AG04449 (cell line): Measurements from ENCODE around the gene NR1D2.

ENCODE experiments used
- CTCF ChIA-PET: fragments of 350-600 bp; formaldehyde crosslinking; extraction: SDS; loops from one replicate; lab custom pipeline; 2021; ENCODE audit warnings: antibody characterized with exemption; lab: Yijun Ruan, JAX
- POLR2A ChIA-PET: fragments of 400-600, 350-600 bp; formaldehyde crosslinking; extraction: SDS; loops from one replicate; lab custom pipeline; 2020; ENCODE audit warnings: antibody characterized with exemption, inconsistent platforms; lab: Yijun Ruan, JAX
- DNase-seq: peaks from one replicate; pipeline ENCODE4 v3.0.0-alpha.2; 2010; ENCODE audit warnings: low read depth, low spot score
- H3K4me3 ChIP-seq: 2 replicates; pipeline ENCODE4 v1.5.1; 2011; ENCODE audit warnings: low read depth, mild to moderate bottlenecking, control low read depth, low read length
- TF ChIP-seq, protein P1 (sequence below): IDR thresholded peaks from one replicate; pipeline ENCODE4 v1.5.1; 2011; ENCODE audit warnings: mild to moderate bottlenecking, moderate library complexity, low read length, control low read depth, inconsistent platforms; ENCODE audit not compliant: insufficient read depth; ENCODE audit errors: missing control alignments

NR1D2 gene

DNA sequence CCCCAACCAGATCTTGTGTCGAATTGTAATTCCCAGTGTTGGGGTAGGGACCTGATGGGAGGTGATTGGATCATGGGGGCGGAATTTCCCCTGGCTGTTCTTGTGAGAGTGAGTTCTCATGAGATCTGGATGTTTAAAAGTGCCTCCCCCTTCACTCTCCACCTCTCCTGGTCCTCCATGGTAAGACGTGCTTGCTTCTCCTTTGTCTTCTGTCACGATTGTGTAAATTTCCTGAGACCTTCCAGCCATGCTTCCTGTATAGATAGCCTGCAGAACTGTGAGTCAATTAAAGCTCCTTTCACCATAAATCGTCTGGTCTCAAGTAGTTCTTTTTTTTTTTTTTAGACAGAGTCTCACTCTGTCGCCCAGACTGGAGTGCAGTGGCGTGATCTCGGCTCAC is 42.3 kb downstream of the NR1D2 start:
- ChIA-PET CTCF (interaction anchor here (0.6 to 0.8 kb wide), 2 partner anchors 199 to 701 kb away, joined by 3 read pairs; no protein-coding TSS in a partner anchor), POLR2A (no interaction called here)
- no peak for DNase-seq
- TF ChIP-seq, protein P1, sequence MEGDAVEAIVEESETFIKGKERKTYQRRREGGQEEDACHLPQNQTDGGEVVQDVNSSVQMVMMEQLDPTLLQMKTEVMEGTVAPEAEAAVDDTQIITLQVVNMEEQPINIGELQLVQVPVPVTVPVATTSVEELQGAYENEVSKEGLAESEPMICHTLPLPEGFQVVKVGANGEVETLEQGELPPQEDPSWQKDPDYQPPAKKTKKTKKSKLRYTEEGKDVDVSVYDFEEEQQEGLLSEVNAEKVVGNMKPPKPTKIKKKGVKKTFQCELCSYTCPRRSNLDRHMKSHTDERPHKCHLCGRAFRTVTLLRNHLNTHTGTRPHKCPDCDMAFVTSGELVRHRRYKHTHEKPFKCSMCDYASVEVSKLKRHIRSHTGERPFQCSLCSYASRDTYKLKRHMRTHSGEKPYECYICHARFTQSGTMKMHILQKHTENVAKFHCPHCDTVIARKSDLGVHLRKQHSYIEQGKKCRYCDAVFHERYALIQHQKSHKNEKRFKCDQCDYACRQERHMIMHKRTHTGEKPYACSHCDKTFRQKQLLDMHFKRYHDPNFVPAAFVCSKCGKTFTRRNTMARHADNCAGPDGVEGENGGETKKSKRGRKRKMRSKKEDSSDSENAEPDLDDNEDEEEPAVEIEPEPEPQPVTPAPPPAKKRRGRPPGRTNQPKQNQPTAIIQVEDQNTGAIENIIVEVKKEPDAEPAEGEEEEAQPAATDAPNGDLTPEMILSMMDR: no peak
- H3K4me3 ChIP-seq: no peak overlapping the region

DNA sequence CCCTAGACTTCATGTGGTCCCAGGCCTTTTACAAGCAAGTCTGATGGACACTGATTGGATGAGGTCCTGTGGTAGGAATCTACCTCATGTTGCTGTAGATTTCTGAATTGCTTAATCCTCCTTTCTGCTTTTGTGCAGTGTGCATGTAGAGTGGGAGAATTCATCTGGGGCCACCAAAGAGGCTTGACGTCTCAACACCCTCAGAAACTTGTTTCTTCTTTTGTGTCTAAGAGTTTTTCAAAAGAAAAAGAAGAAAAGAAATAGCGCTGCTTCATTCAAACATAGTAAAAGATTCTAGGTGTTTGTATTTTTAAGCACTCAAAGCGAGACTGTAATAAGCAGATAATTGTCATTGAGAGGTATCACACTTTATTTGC is 46.2 kb downstream of the NR1D2 start:
- DNase-seq: no peak
- TF ChIP-seq, protein P1: no peak
- CTCF ChIA-PET: interaction anchor here (0.6 to 1.6 kb wide), 3 partner anchors 9 to 103 kb away, joined by 3 to 5 read pairs (median 4); no protein-coding TSS in a partner anchor
- no peak overlapping the region for H3K4me3 ChIP-seq
- POLR2A ChIA-PET: no interaction called here

DNA sequence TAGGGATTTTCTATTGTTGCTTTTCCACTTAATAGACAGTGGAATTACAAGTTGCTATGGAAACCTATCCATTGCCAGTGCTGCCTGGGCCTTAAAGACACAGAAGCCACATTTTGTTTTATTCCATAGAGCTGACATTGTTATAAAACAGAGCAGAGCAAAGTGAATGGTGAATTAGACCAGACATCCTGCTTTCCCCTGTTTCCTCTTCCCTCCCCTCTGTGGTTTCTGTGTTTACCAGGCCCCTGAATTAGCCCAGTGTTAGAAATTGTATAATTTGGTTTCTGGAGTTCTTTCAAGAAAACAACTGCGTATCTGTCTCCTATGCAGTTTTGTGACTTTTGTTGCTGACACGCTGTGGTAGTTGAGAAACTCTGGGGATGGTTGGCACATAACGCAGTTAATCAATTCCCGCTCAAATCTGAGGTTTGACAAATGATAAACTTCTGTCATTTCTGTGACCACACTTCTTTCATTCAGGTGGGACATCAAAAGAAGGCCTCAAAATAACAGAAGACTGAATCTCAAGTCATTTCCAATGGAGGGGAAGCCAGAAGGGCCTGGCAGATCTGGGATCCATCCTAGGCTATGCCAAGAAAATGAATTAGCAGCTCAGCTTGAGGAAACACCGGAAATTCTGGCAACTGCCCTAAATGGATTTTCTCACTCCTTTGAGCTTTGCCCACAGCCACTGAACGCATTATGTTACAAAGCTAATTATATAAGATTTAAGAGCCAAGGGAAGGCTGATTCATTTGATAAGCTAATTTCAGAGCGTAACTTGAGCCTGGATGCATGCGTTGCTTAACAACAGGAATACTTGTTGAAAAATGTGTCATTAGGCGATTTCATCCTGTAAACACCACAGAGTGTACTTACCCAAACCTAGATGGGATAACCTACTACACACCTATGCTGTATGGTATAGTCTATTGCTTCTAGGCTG is 46.9 kb downstream of the NR1D2 start:
- TF ChIP-seq, protein P1: no peak
- ChIA-PET CTCF (interaction anchor here (1.1 to 8.3 kb wide), 3 partner anchors 8 to 103 kb away, joined by 3 to 70 read pairs (median 5); no protein-coding TSS in a partner anchor), POLR2A (no interaction called here)
- no peak overlapping the region for H3K4me3 ChIP-seq
- no peak for DNase-seq

DNA sequence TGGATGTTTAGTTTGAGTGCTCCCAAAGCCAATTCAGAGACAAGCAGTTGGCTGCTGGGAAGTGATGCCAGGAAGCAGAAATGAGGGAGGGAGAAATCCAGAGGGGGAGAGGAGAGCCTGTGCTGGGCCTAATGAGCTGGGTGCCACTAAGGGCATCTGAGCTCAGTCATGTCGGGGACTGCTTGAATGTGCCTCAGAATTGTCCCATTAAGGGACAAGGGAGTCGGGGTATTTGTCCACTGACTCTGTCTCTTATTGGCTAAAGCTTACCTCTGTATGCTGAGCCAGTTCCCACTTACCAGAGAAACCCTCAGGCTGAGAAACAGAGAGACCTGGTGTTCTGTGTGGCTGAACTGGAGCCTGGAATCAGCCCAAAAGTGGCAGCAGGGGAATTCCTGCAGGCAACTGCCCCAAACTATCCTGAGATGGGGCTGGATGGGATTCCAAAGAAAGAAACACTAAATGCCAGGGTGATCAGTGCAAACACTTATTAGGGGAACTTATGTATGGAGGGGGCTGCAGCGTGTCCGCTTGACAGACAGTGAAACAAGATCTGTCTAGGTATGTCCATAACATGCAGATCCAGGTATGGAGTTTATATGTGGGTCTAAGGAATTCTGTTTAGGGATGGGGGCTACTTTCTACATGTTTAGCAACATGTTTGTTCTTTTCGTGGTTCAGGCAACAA is 48.6 kb downstream of the NR1D2 start:
- TF ChIP-seq, protein P1: no peak
- POLR2A ChIA-PET: no interaction called here
- CTCF ChIA-PET: interaction anchor here (0.6 to 8.3 kb wide), 3 partner anchors 104 to 243 kb away, joined by 3 to 70 read pairs (median 5); no protein-coding TSS in a partner anchor
- DNase-seq: no peak
- H3K4me3 ChIP-seq: no peak overlapping the region

DNA sequence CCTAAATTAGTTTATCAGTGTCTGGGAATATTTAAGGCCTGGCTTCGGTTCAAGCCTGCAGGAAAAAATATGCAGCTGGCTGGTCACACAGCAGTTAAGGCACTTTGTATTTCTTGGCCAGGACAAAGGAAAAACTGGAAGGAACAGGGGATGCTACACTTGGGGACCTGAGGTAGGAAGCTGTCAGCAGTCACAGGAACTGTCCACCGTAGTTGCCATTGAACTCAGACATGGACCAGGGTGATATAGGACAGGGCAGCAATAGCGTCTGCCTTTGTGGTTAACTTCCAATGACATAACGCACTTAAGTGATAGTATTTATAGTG is 49.1 kb downstream of the NR1D2 start:
- ChIA-PET POLR2A (no interaction called here), CTCF (interaction anchor here (0.9 to 8.3 kb wide), 3 partner anchors 12 to 243 kb away, joined by 3 to 70 read pairs (median 5); no protein-coding TSS in a partner anchor)
- no peak overlapping the region for H3K4me3 ChIP-seq
- TF ChIP-seq, protein P1: no peak
- no peak for DNase-seq
